K562 (cell line): ENCODE data around the gene UBE2E2. TPM values are rescaled to one million over a fixed set of nuclear protein-coding genes. Genes with fewer than 3 reads are reported as not detected.

Source experiments
- ATAC-seq: fragments of 200-7000 bp; cut with Tn5 transposase; 3 replicates; pipeline ENCODE4 v1.9.1; 2020; ENCODE audit warnings: moderate library complexity
- BruUV-seq: library from RNA; stranded (reverse); fragments of 400-500 nt; replicated peaks from 2 replicates; lab custom pipeline; 2021; lab: Mats Ljungman, UMichigan
- CTCF ChIA-PET: fragments of 300-600 bp; formaldehyde crosslinking; extraction: SDS; loops from one replicate; lab custom pipeline; 2021; ENCODE audit warnings: low intra/inter-chr PET ratio; lab: Yijun Ruan, JAX
- POLR2A ChIA-PET: fragments of 300-600, 350-650 bp; sonication (Branson Sonifier 250); formaldehyde crosslinking; extraction: SDS; loops from one replicate; lab custom pipeline; 2021; ENCODE audit warnings: antibody characterized with exemption, inconsistent platforms; lab: Yijun Ruan, JAX
- DNase-seq, 4 experiments: peaks; one replicate each; pipeline versions ENCODE4 v3.0.0 to v3.0.0-alpha.2; 2011 to 2018; ENCODE audit warnings: low spot score in 3 of 4, mixed read lengths in 3 of 4; ENCODE audit errors: extremely low read depth in 1 of 4
- FAIRE-seq: peaks from 2 replicates; lab custom pipeline; 2011; peaks lifted over from hg19 to GRCh38; lab: Jason Lieb, UNC
- H2AFZ ChIP-seq: 2 replicates; pipeline ENCODE4 v1.6.0; 2011; ENCODE audit warnings: low read depth, low read length, control low read depth, inconsistent platforms
- H3K27ac ChIP-seq: fragments of 200-600 bp; 3 replicates; pipeline ENCODE4 v1.8.0; 2011; ENCODE audit warnings: low read depth, mild to moderate bottlenecking, control low read depth, inconsistent platforms, low read length, moderate library complexity, mixed read lengths; ENCODE audit errors: extremely low read depth
- H3K27me3 ChIP-seq, 2 experiments: fragments of 300-600 bp in 1 of 2; 2 replicates in 1 of 2; 3 replicates in 1 of 2; pipeline versions ENCODE4 v1.6.0 to v1.8.0; 2011; ENCODE audit warnings: inconsistent platforms in 2 of 2, low read length in 2 of 2, mild to moderate bottlenecking in 1 of 2, mixed read lengths in 1 of 2, moderate library complexity in 1 of 2; ENCODE audit not compliant: control insufficient read depth in 2 of 2, insufficient read depth in 2 of 2
- H3K36me3 ChIP-seq: fragments of 300-600 bp; 3 replicates; pipeline ENCODE4 v1.8.0; 2011; ENCODE audit warnings: mild to moderate bottlenecking, low read length, inconsistent platforms; ENCODE audit not compliant: control insufficient read depth, insufficient read depth
- H3K4me1 ChIP-seq, 2 experiments: fragments of 200-600 bp in 1 of 2; replicated peaks in 1 of 2; 2 replicates in 1 of 2; 3 replicates in 1 of 2; pipeline versions ENCODE4 v1.5.1 to v1.8.0; 2011; ENCODE audit warnings: inconsistent platforms in 2 of 2, low read length in 2 of 2, mild to moderate bottlenecking in 1 of 2, mixed read lengths in 1 of 2, moderate library complexity in 1 of 2; ENCODE audit not compliant: control insufficient read depth in 2 of 2, insufficient read depth in 2 of 2
- H3K4me2 ChIP-seq: 2 replicates; pipeline ENCODE4 v1.6.1; 2011; ENCODE audit warnings: low read length, control low read depth, inconsistent platforms, mixed read lengths; ENCODE audit not compliant: insufficient read depth
- H3K4me3 ChIP-seq: fragments of 200-600 bp; sonication (generic), shearing (Covaris generic); 2 replicates; pipeline ENCODE4 v1.5.1; 2016; ENCODE audit warnings: control low read depth, inconsistent platforms
- H3K79me2 ChIP-seq: fragments of 200-600 bp; 3 replicates; pipeline ENCODE4 v1.8.0; 2011; ENCODE audit warnings: low read length, inconsistent platforms; ENCODE audit not compliant: control insufficient read depth, insufficient read depth
- H3K9ac ChIP-seq, 2 experiments: 2 replicates each; pipeline versions ENCODE4 v1.6.0 to v1.6.1; 2011; ENCODE audit warnings: low read depth in 2 of 2, low read length in 2 of 2, control low read depth in 1 of 2, inconsistent platforms in 1 of 2, mild to moderate bottlenecking in 1 of 2, mixed read lengths in 1 of 2; ENCODE audit not compliant: insufficient read depth in 1 of 2
- H3K9me1 ChIP-seq: one replicate; pipeline ENCODE4 v1.6.0; 2011; ENCODE audit warnings: inconsistent platforms, mild to moderate bottlenecking, low read length, moderate library complexity; ENCODE audit not compliant: control insufficient read depth, insufficient read depth
- H3K9me3 ChIP-seq: replicated peaks from 2 replicates; pipeline ENCODE4 v1.5.1; 2011; ENCODE audit warnings: low read depth, low read length, inconsistent platforms; ENCODE audit not compliant: control insufficient read depth, insufficient read depth
- H4K20me1 ChIP-seq: replicated peaks from 2 replicates; pipeline ENCODE4 v1.6.1; 2011; ENCODE audit warnings: low read length, inconsistent platforms, mixed read lengths; ENCODE audit not compliant: control insufficient read depth, insufficient read depth
- DDX20 ChIP-seq: fragments of 450-650 bp; IDR thresholded peaks from 2 replicates; pipeline ENCODE4 v1.6.1; 2016; ENCODE audit warnings: missing genetic modification characterization, low read depth, mild to moderate bottlenecking, missing compliant biosample characterization, moderate library complexity
- MAFG ChIP-seq: fragments of 450-650 bp; conservative IDR thresholded peaks from 2 replicates; pipeline ENCODE4 v1.6.1; 2016; ENCODE audit warnings: missing genetic modification characterization, missing compliant biosample characterization
- POLR2G ChIP-seq: fragments of 200-400 bp; formaldehyde crosslinking; IDR thresholded peaks from 2 replicates; pipeline ENCODE4 v1.6.1; 2017; ENCODE audit warnings: low read depth, mild to moderate bottlenecking, antibody characterized with exemption, low read length, moderate library complexity
- RBFOX2 ChIP-seq: fragments of 200-400 bp; formaldehyde crosslinking; IDR thresholded peaks from 2 replicates; pipeline ENCODE4 v1.6.1; 2017; ENCODE audit warnings: low read depth, mild to moderate bottlenecking, low read length, moderate library complexity
- TAF1 ChIP-seq: IDR thresholded peaks from 2 replicates; pipeline ENCODE4 v1.6.1; 2011; ENCODE audit warnings: mild to moderate bottlenecking, low read length, moderate library complexity; ENCODE audit not compliant: insufficient read depth, control insufficient read depth, severe bottlenecking; ENCODE audit errors: extremely low read depth
- TGIF2 ChIP-seq: sonication (generic); formaldehyde crosslinking; IDR thresholded peaks from 2 replicates; pipeline ENCODE4 v1.8.1; 2022; ENCODE audit warnings: mild to moderate bottlenecking, missing genetic modification reagents, moderate library complexity
- ZBTB17 ChIP-seq: fragments of 450-650 bp; formaldehyde crosslinking; IDR thresholded peaks from 2 replicates; pipeline ENCODE4 v1.4.0; 2020; ENCODE audit warnings: mild to moderate bottlenecking
- ZNF143 ChIP-seq: sonication (generic); formaldehyde crosslinking; IDR thresholded peaks from 2 replicates; pipeline ENCODE4 v1.9.0; 2022; ENCODE audit warnings: mild to moderate bottlenecking, missing genetic modification reagents
- ZNF282 ChIP-seq: sonication (generic); formaldehyde crosslinking; IDR thresholded peaks from 2 replicates; pipeline ENCODE4 v1.8.1; 2023; ENCODE audit warnings: missing genetic modification reagents
- ZNF551 ChIP-seq: fragments of 250-450 bp; sonication (Bioruptor Pico); IDR thresholded peaks from 2 replicates; pipeline ENCODE4 v1.5.0; 2021; ENCODE audit warnings: mild to moderate bottlenecking, moderate library complexity
- WGBS: fragments of 100-300 bp; shearing (Covaris generic); methylation state at CpG from one replicate; pipeline ENCODE4 v1.1.6; 2016; ENCODE audit warnings: low coverage, mixed read lengths; ENCODE audit not compliant: insufficient coverage; ENCODE audit errors: missing lambda C conversion rate; 5-methylcytosine and 5-hydroxymethylcytosine counted together
- in situ Hi-C: fragments of 300-500 bp; cut with MboI; formaldehyde crosslinking; loops from 4 replicates; pipeline ENCODE4 v1.15.0; 2018; ENCODE audit warnings: inconsistent platforms, mixed read lengths
- intact Hi-C: fragments of 100-400 bp; cut with micrococcal nuclease; formaldehyde crosslinking; loops from 2 replicates; pipeline ENCODE4 v1.14.2; 2022
- polyA plus RNA-seq, 8 experiments: library from polyadenylated mRNA; depleted of rRNA in 4 of 8; stranded (reverse) in 5 of 8; unstranded in 3 of 8; fragments of >200 nt; fragmentation: Nextera tagmentation in 2 of 8; fragmentation: Illumina TruSeq in 1 of 8; extraction: Ambion mirVana in 2 of 8; extraction: Trizol in 1 of 8; gene quantifications; 2 replicates each; pipeline versions ENCODE4 v1.2.1 to v1.2.3, GENCODE V29; 2011 to 2014; ENCODE audit warnings: inconsistent platforms in 1 of 8, missing spikeins in 1 of 8
- total RNA-seq, 7 experiments: library from RNA; depleted of rRNA in 6 of 7; stranded (reverse); fragments of >200 nt in 6 of 7; fragmentation: Illumina TruSeq in 2 of 7; extraction: Trizol in 2 of 7; gene quantifications; 2 replicates each; pipeline versions ENCODE4 v1.2.1 to v1.2.3, GENCODE V29; 2011 to 2021; ENCODE audit warnings: low replicate concordance in 1 of 7
- TF ChIP-seq, protein P1 (sequence below), 2 experiments: fragments of 200-800 bp in 1 of 2; sonication (Bioruptor generic) in 1 of 2; sonication (generic) in 1 of 2; formaldehyde crosslinking in 1 of 2; IDR thresholded peaks in 1 of 2; conservative IDR thresholded peaks in 1 of 2; 2 replicates each; pipeline versions ENCODE4 v1.5.0 to v1.6.1; 2016 to 2020; ENCODE audit warnings: missing compliant biosample characterization in 1 of 2, missing genetic modification characterization in 1 of 2, missing genetic modification reagents in 1 of 2
- TF ChIP-seq, protein P2 (sequence below): sonication (generic); formaldehyde crosslinking; IDR thresholded peaks from 2 replicates; pipeline ENCODE4 v1.8.0; 2022; ENCODE audit warnings: missing genetic modification reagents, mild to moderate bottlenecking, moderate library complexity, borderline replicate concordance
- TF ChIP-seq, protein P3 (sequence below): IDR thresholded peaks from 2 replicates; pipeline ENCODE4 v1.6.1; 2011; ENCODE audit not compliant: insufficient read length; ENCODE audit errors: extremely low read depth
- TF ChIP-seq, protein P4 (sequence below): IDR thresholded peaks from 2 replicates; pipeline ENCODE4 v1.6.1; 2012; ENCODE audit warnings: low read depth, low read length, improper control_type of control experiment, borderline replicate concordance

UBE2E2 gene
- total and polyA plus RNA-seq, 9 of the 15 experiments (the other 6 are each of a cell fraction or from before 2014, with no cell fraction given), result 0.22 to 5.1 (median 1.9) TPM

DNA sequence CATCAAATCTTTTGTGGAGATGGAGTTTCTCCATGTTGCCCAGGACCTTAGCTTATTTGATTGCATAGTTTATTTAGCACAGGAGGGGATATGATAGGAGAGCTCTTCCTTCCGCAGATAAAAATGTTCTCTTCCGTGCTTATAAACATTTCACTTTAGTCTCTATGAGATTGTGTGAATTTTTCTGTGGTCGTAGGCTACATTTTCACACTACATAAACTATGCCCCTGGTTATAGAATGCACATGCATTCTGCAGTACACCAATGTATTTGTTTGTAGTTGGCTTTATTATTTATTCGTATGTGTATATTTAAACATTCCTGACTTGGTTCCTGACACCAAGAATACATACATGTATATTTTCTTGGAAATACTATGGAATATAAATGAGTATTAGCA lies 139.2 kb downstream of the UBE2E2 start:
- intact Hi-C loops, result no loop called here
- CTCF ChIA-PET, result no interaction called here
- Histone ChIP-seq H3K79me2 (no peaks in the 10 kb centered on the region), H3K27me3 (no peaks in the 10 kb centered on the region), H4K20me1 (no peaks in the 10 kb centered on the region), H3K9me1 (no peaks in the 10 kb centered on the region), H2AFZ (no peak overlapping the region), H3K36me3 (no peaks in the 10 kb centered on the region), H3K4me1 (no peaks in the 10 kb centered on the region), H3K9ac (no peak overlapping the region), H3K4me3 (no peak overlapping the region), H3K27ac (no peak overlapping the region), H3K4me2 (no peak overlapping the region), H3K9me3 (no peaks in the 10 kb centered on the region)
- POLR2A ChIA-PET, result no interaction called here
- WGBS, result 0% methylated on average over 4 of the region's 4 CpGs
- no TSS peak for BruUV-seq
- FAIRE-seq (no peak), ATAC-seq (no peak), DNase-seq (no peak)
- TF ChIP-seq, protein P1, sequence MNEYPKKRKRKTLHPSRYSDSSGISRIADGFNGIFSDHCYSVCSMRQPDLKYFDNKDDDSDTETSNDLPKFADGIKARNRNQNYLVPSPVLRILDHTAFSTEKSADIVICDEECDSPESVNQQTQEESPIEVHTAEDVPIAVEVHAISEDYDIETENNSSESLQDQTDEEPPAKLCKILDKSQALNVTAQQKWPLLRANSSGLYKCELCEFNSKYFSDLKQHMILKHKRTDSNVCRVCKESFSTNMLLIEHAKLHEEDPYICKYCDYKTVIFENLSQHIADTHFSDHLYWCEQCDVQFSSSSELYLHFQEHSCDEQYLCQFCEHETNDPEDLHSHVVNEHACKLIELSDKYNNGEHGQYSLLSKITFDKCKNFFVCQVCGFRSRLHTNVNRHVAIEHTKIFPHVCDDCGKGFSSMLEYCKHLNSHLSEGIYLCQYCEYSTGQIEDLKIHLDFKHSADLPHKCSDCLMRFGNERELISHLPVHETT (CRISPR knock-in tag; conservative IDR thresholded peaks at IDR 0.05 in 1 of 2, IDR thresholded peaks at IDR 0.05 in 1 of 2), result no peak
- TF ChIP-seq POLR2G (no peak), TAF1 (no peak), TGIF2 (CRISPR knock-in tag) (no peak), ZNF143 (no peak), MAFG (no peak), ZNF282 (CRISPR knock-in tag) (no peak), DDX20 (no peak), ZNF551 (CRISPR knock-in tag) (no peak), ZBTB17 (CRISPR knock-in tag) (no peak), RBFOX2 (no peak)
- TF ChIP-seq, protein P2, sequence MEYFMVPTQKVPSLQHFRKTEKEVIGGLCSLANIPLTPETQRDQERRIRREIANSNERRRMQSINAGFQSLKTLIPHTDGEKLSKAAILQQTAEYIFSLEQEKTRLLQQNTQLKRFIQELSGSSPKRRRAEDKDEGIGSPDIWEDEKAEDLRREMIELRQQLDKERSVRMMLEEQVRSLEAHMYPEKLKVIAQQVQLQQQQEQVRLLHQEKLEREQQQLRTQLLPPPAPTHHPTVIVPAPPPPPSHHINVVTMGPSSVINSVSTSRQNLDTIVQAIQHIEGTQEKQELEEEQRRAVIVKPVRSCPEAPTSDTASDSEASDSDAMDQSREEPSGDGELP (CRISPR knock-in tag), result no peak
- TF ChIP-seq, protein P3, sequence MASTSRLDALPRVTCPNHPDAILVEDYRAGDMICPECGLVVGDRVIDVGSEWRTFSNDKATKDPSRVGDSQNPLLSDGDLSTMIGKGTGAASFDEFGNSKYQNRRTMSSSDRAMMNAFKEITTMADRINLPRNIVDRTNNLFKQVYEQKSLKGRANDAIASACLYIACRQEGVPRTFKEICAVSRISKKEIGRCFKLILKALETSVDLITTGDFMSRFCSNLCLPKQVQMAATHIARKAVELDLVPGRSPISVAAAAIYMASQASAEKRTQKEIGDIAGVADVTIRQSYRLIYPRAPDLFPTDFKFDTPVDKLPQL, result no peak
- TF ChIP-seq, protein P4, sequence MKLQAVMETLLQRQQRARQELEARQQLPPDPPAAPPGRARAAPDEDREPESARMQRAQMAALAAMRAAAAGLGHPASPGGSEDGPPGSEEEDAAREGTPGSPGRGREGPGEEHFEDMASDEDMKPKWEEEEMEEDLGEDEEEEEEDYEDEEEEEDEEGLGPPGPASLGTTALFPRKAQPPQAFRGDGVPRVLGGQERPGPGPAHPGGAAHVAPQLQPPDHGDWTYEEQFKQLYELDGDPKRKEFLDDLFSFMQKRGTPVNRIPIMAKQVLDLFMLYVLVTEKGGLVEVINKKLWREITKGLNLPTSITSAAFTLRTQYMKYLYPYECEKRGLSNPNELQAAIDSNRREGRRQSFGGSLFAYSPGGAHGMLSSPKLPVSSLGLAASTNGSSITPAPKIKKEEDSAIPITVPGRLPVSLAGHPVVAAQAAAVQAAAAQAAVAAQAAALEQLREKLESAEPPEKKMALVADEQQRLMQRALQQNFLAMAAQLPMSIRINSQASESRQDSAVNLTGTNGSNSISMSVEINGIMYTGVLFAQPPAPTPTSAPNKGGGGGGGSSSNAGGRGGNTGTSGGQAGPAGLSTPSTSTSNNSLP, result no peak
- in situ Hi-C loops, result no loop called here
